Activated CD8-positive, alpha-beta memory T cell treated with anti-CD3 and anti-CD28 coated beads, Interleukin-2, amount 10 ng/mL, durations not matched to agents 7 days and 5 days (primary cell): Measurements from ENCODE around the gene RMDN2. TPM values are rescaled to one million over a fixed set of nuclear protein-coding genes. Genes with fewer than 3 reads are reported as not detected.

Source experiments
- ATAC-seq: fragments of 150-1000 bp; cut with Tn5 transposase; one replicate; pipeline ENCODE4 v1.10.0; 2021; ENCODE audit warnings: moderate library complexity
- CTCF ChIA-PET: fragments of 350-600 bp; sonication (Branson Sonifier 250); formaldehyde crosslinking; loops from one replicate; lab custom pipeline; 2021; ENCODE audit warnings: antibody characterized with exemption; lab: Charles Lee
- DNase-seq: peaks from one replicate; pipeline ENCODE4 v3.0.0-alpha.2; 2020
- H3K27ac Mint-ChIP-seq: one replicate; pipeline ENCODE4 v1.8.0; 2021; ENCODE audit warnings: mild to moderate bottlenecking, mixed read lengths
- H3K27me3 Mint-ChIP-seq: one replicate; pipeline ENCODE4 v1.8.0; 2021; ENCODE audit warnings: mixed read lengths
- H3K36me3 Mint-ChIP-seq: one replicate; pipeline ENCODE4 v1.8.0; 2021; ENCODE audit warnings: mild to moderate bottlenecking, mixed read lengths
- H3K4me1 Mint-ChIP-seq: one replicate; pipeline ENCODE4 v1.8.0; 2021; ENCODE audit warnings: mixed read lengths
- H3K4me3 Mint-ChIP-seq: one replicate; pipeline ENCODE4 v1.8.0; 2021; ENCODE audit warnings: mild to moderate bottlenecking, moderate library complexity, mixed read lengths
- H3K9me3 Mint-ChIP-seq: one replicate; pipeline ENCODE4 v1.8.0; 2022; ENCODE audit warnings: low read depth, mixed read lengths
- total RNA-seq, 2 experiments: library from RNA; stranded (reverse); gene quantifications; one replicate each; pipeline ENCODE4 v1.2.3, GENCODE V29; 2021

The RMDN2 gene
- total RNA-seq, 2 experiments from 2014 or later: 1.5 to 1.6 TPM

- no peak for DNase-seq
- H3K4me3 Mint-ChIP-seq: no peak overlapping the region
- no peaks in the 10 kb centered on the region for H3K36me3 Mint-ChIP-seq
- H3K9me3 Mint-ChIP-seq: no peaks in the 10 kb centered on the region
- peaks cover 29% of the 10 kb centered on the region for H3K27me3 Mint-ChIP-seq
- no peak for ATAC-seq
- H3K27ac Mint-ChIP-seq: no peak overlapping the region
- peaks cover 8% of the 10 kb centered on the region for H3K4me1 Mint-ChIP-seq
- CTCF ChIA-PET: interaction anchor here (1.4 kb wide), 1 partner anchor 10 kb away, joined by 5 read pairs; no protein-coding TSS in a partner anchor
Measured at GRCh38 chr2:37887286-37887685, 37.8 kb upstream of the RMDN2 start.

GRCh38 chr2:37890893-37891495, 34.1 kb upstream of the RMDN2 start:
- peaks cover 17% of the 10 kb centered on the region for H3K27me3 Mint-ChIP-seq
- CTCF ChIA-PET: interaction anchor here (0.6 to 2.8 kb wide), 10 partner anchors 10 to 495 kb away, joined by 3 to 17 read pairs (median 4); partner anchors contain the start of gene RMDN2
- H3K4me1 Mint-ChIP-seq: peaks cover 18% of the 10 kb centered on the region
- no peak overlapping the region for H3K27ac Mint-ChIP-seq
- no peaks in the 10 kb centered on the region for H3K36me3 Mint-ChIP-seq
- H3K9me3 Mint-ChIP-seq: no peaks in the 10 kb centered on the region
- no peak overlapping the region for H3K4me3 Mint-ChIP-seq
- ATAC-seq (peak; percentile 80), DNase-seq (peak; percentile 75)

- CTCF ChIA-PET: interaction anchor here (0.6 to 2.8 kb wide), 9 partner anchors 11 to 718 kb away, joined by 3 to 17 read pairs (median 4); partner anchors contain the start of gene RMDN2
- H3K27ac Mint-ChIP-seq: no peak overlapping the region
- peaks cover 14% of the 10 kb centered on the region for H3K4me1 Mint-ChIP-seq
- ATAC-seq (no peak), DNase-seq (no peak)
- H3K27me3 Mint-ChIP-seq: peaks cover 12% of the 10 kb centered on the region
- H3K9me3 Mint-ChIP-seq: no peaks in the 10 kb centered on the region
- no peaks in the 10 kb centered on the region for H3K36me3 Mint-ChIP-seq
- H3K4me3 Mint-ChIP-seq: no peak overlapping the region
Measured at GRCh38 chr2:37891846-37892435, 33.1 kb upstream of the RMDN2 start.

GRCh38 chr2:37892436-37893114, 32.5 kb upstream of the RMDN2 start:
- ATAC-seq: no peak
- CTCF ChIA-PET: interaction anchor here (2.8 kb wide), 1 partner anchor 497 kb away, joined by 17 read pairs; no protein-coding TSS in a partner anchor
- no peak overlapping the region for H3K4me3 Mint-ChIP-seq
- H3K9me3 Mint-ChIP-seq: no peaks in the 10 kb centered on the region
- no peak for DNase-seq
- no peak overlapping the region for H3K27ac Mint-ChIP-seq
- peaks cover 14% of the 10 kb centered on the region for H3K4me1 Mint-ChIP-seq
- H3K36me3 Mint-ChIP-seq: no peaks in the 10 kb centered on the region
- peaks cover 12% of the 10 kb centered on the region for H3K27me3 Mint-ChIP-seq

- Mint-ChIP-seq H3K4me3 (no peak overlapping the region), H3K9me3 (no peaks in the 10 kb centered on the region), H3K4me1 (peaks cover 14% of the 10 kb centered on the region), H3K27ac (no peak overlapping the region), H3K27me3 (peaks cover 8% of the 10 kb centered on the region), H3K36me3 (no peaks in the 10 kb centered on the region)
- CTCF ChIA-PET: no interaction called here
- DNase-seq: no peak
- no peak for ATAC-seq
Measured at GRCh38 chr2:37893327-37893726, 31.8 kb upstream of the RMDN2 start.

- no peaks in the 10 kb centered on the region for H3K36me3 Mint-ChIP-seq
- no peaks in the 10 kb centered on the region for H3K9me3 Mint-ChIP-seq
- peaks cover 14% of the 10 kb centered on the region for H3K4me1 Mint-ChIP-seq
- no peak overlapping the region for H3K27ac Mint-ChIP-seq
- no peak for ATAC-seq
- peaks cover 8% of the 10 kb centered on the region for H3K27me3 Mint-ChIP-seq
- H3K4me3 Mint-ChIP-seq: no peak overlapping the region
- CTCF ChIA-PET: interaction anchor here (1.1 kb wide), 2 partner anchors 8 to 380 kb away, joined by 3 read pairs; no protein-coding TSS in a partner anchor
- no peak for DNase-seq
Measured at GRCh38 chr2:37894047-37894446, 31.0 kb upstream of the RMDN2 start.

GRCh38 chr2:37894601-37895000, 30.5 kb upstream of the RMDN2 start:
- H3K27me3 Mint-ChIP-seq: peaks cover 8% of the 10 kb centered on the region
- H3K4me3 Mint-ChIP-seq: no peak overlapping the region
- ATAC-seq (no peak), DNase-seq (no peak)
- CTCF ChIA-PET: interaction anchor here (1.1 kb wide), 2 partner anchors 9 to 380 kb away, joined by 3 read pairs; no protein-coding TSS in a partner anchor
- H3K9me3 Mint-ChIP-seq: no peaks in the 10 kb centered on the region
- H3K36me3 Mint-ChIP-seq: no peaks in the 10 kb centered on the region
- H3K4me1 Mint-ChIP-seq: peaks cover 14% of the 10 kb centered on the region
- H3K27ac Mint-ChIP-seq: no peak overlapping the region

- Mint-ChIP-seq H3K4me3 (no peak overlapping the region), H3K36me3 (no peaks in the 10 kb centered on the region), H3K9me3 (no peaks in the 10 kb centered on the region), H3K27ac (no peak overlapping the region), H3K27me3 (peaks cover 5% of the 10 kb centered on the region), H3K4me1 (peaks cover 14% of the 10 kb centered on the region)
- ATAC-seq (no peak), DNase-seq (no peak)
- CTCF ChIA-PET: interaction anchor here (0.7 kb wide), 2 partner anchors 133 to 633 kb away, joined by 3 to 5 read pairs; no protein-coding TSS in a partner anchor
Measured at GRCh38 chr2:37895140-37895539, 29.9 kb upstream of the RMDN2 start.

GRCh38 chr2:37896319-37896718, 28.8 kb upstream of the RMDN2 start:
- Mint-ChIP-seq H3K36me3 (peaks cover 2% of the 10 kb centered on the region), H3K4me3 (no peak overlapping the region), H3K9me3 (no peaks in the 10 kb centered on the region), H3K4me1 (peaks cover 14% of the 10 kb centered on the region), H3K27ac (peak overlapping the region; percentile 6), H3K27me3 (peaks cover 2% of the 10 kb centered on the region)
- ATAC-seq (no peak), DNase-seq (no peak)
- CTCF ChIA-PET: interaction anchor here (0.9 kb wide), 1 partner anchor 378 kb away, joined by 3 read pairs; no protein-coding TSS in a partner anchor

GRCh38 chr2:37897511-37897910, 27.6 kb upstream of the RMDN2 start:
- ATAC-seq: no peak
- H3K4me3 Mint-ChIP-seq: no peak overlapping the region
- peaks cover 2% of the 10 kb centered on the region for H3K27me3 Mint-ChIP-seq
- no peak for DNase-seq
- no peaks in the 10 kb centered on the region for H3K9me3 Mint-ChIP-seq
- H3K36me3 Mint-ChIP-seq: peaks cover 3% of the 10 kb centered on the region
- no peak overlapping the region for H3K27ac Mint-ChIP-seq
- CTCF ChIA-PET: interaction anchor here (1.9 kb wide), 1 partner anchor 20 kb away, joined by 6 read pairs; no protein-coding TSS in a partner anchor
- H3K4me1 Mint-ChIP-seq: peaks cover 8% of the 10 kb centered on the region

GRCh38 chr2:37898448-37898847, 26.6 kb upstream of the RMDN2 start:
- no peaks in the 10 kb centered on the region for H3K4me1 Mint-ChIP-seq
- ATAC-seq (no peak), DNase-seq (no peak)
- peaks cover 3% of the 10 kb centered on the region for H3K36me3 Mint-ChIP-seq
- H3K9me3 Mint-ChIP-seq: no peaks in the 10 kb centered on the region
- no peak overlapping the region for H3K27ac Mint-ChIP-seq
- no peak overlapping the region for H3K4me3 Mint-ChIP-seq
- peaks cover 3% of the 10 kb centered on the region for H3K27me3 Mint-ChIP-seq
- CTCF ChIA-PET: interaction anchor here (1.9 kb wide), 1 partner anchor 21 kb away, joined by 6 read pairs; no protein-coding TSS in a partner anchor

GRCh38 chr2:37902991-37903390, 22.1 kb upstream of the RMDN2 start:
- CTCF ChIA-PET: interaction anchor here (1.1 to 1.8 kb wide), 2 partner anchors 12 to 372 kb away, joined by 4 read pairs; no protein-coding TSS in a partner anchor
- no peaks in the 10 kb centered on the region for H3K9me3 Mint-ChIP-seq
- no peak overlapping the region for H3K27ac Mint-ChIP-seq
- peaks cover 3% of the 10 kb centered on the region for H3K36me3 Mint-ChIP-seq
- ATAC-seq: no peak
- H3K27me3 Mint-ChIP-seq: peaks cover 13% of the 10 kb centered on the region
- no peak for DNase-seq
- H3K4me1 Mint-ChIP-seq: no peaks in the 10 kb centered on the region
- H3K4me3 Mint-ChIP-seq: no peak overlapping the region

GRCh38 chr2:37904425-37904824, 20.7 kb upstream of the RMDN2 start:
- Mint-ChIP-seq H3K27ac (no peak overlapping the region), H3K27me3 (peaks cover 15% of the 10 kb centered on the region), H3K4me1 (no peaks in the 10 kb centered on the region), H3K4me3 (no peak overlapping the region), H3K36me3 (peaks cover 3% of the 10 kb centered on the region), H3K9me3 (no peaks in the 10 kb centered on the region)
- CTCF ChIA-PET: interaction anchor here (1.8 kb wide), 1 partner anchor 13 kb away, joined by 4 read pairs; no protein-coding TSS in a partner anchor
- ATAC-seq (no peak), DNase-seq (no peak)
